GM19395 (cell line): ENCODE results near the gene CLDN8.

ENCODE experiments used
- ATAC-seq: cut with Tn5 transposase; IDR thresholded peaks from one replicate; pipeline ENCODE4 v1.9.1; 2021; ENCODE audit warnings: mild to moderate bottlenecking, moderate library complexity; ENCODE audit not compliant: unreplicated experiment

Gene CLDN8

GRCh38 chr21:30206551-30207251, 9.2 kb downstream of the CLDN8 start:
- ATAC-seq, result no peak

- no peak for ATAC-seq
Observed at GRCh38 chr21:30200000-30200399, 15.9 kb downstream of the CLDN8 start.

- ATAC-seq, result peak; percentile 69
Observed at GRCh38 chr21:30194701-30195299, 21.1 kb downstream of the CLDN8 start.

- ATAC-seq, result no peak
Observed at GRCh38 chr21:30193201-30193600, 22.7 kb downstream of the CLDN8 start.

GRCh38 chr21:30190554-30190953, 25.3 kb downstream of the CLDN8 start:
- no peak for ATAC-seq

GRCh38 chr21:30189773-30190172, 26.1 kb downstream of the CLDN8 start:
- no peak for ATAC-seq

- ATAC-seq, result no peak
Observed at GRCh38 chr21:30186242-30186641, 29.7 kb downstream of the CLDN8 start.

- no peak for ATAC-seq
Observed at GRCh38 chr21:30168086-30168485, 47.8 kb downstream of the CLDN8 start.

- no peak for ATAC-seq
Observed at GRCh38 chr21:30166705-30167104, 49.2 kb downstream of the CLDN8 start, which contains the start of gene CLDN17. Gene CLDN17 (minus strand): TSS chr21:30166805. CDS start chr21:30166617, 188 bp downstream.

- no peak for ATAC-seq
Observed at GRCh38 chr21:30166171-30166570, 49.7 kb downstream of the CLDN8 start.

- ATAC-seq, result no peak
Observed at GRCh38 chr21:30164796-30165195, 51.1 kb downstream of the CLDN8 start.
